ENCODE measurements around the gene OPCML.

DNA sequence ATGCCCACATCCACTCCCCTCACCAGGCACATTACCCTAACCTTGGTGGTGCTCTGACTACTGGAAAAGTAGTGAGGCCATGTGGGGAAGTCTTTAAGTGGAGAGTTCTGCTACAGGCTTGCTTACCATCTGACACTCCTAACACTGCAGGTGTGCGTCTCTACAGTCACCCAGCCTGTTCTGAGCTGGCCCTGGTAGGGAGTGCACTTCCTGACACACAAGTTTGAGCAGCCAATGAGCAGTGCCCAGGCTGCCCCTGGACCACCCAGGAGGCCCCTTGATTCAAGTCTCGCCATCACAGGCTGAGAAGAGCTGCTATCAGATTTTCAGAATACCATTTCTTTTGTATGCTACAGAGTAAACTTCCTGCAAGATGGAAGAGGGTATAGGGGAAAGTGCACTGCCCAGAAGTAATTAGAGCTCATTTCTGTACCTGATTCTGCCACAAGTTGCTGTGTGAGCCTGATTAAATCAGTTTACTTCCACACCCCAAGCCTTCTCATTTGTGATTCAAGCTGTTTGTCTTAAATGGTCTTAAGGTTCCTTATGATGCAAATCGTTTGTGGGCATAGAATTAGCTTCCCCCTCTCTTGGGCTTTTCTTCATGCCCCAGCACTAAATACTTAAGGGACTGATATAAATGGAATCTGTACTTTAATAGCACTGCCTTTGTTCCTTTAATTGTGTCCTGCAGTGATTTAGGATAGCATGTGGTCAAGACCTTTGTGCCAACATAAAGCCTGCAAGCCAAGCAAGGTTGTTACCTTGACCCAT lies 22.2 kb downstream of the OPCML start:
- TF ChIP-seq, protein P1, sequence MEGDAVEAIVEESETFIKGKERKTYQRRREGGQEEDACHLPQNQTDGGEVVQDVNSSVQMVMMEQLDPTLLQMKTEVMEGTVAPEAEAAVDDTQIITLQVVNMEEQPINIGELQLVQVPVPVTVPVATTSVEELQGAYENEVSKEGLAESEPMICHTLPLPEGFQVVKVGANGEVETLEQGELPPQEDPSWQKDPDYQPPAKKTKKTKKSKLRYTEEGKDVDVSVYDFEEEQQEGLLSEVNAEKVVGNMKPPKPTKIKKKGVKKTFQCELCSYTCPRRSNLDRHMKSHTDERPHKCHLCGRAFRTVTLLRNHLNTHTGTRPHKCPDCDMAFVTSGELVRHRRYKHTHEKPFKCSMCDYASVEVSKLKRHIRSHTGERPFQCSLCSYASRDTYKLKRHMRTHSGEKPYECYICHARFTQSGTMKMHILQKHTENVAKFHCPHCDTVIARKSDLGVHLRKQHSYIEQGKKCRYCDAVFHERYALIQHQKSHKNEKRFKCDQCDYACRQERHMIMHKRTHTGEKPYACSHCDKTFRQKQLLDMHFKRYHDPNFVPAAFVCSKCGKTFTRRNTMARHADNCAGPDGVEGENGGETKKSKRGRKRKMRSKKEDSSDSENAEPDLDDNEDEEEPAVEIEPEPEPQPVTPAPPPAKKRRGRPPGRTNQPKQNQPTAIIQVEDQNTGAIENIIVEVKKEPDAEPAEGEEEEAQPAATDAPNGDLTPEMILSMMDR (IDR thresholded peaks at IDR 0.05; ENCODE audit: insufficient read depth, low read length, poor library complexity, severe bottlenecking): no peak
- no peak for TF ChIP-seq EZH2phosphoT487 (conservative IDR thresholded peaks at IDR 0.05; ENCODE audit: low read length)
